ENCODE data around the gene AKAIN1. TPM values are rescaled to one million over a fixed set of nuclear protein-coding genes. Genes with fewer than 3 reads are reported as not detected.

Gene AKAIN1
- total and polyA plus RNA-seq, 2 experiments from 2014 or later = not detected

DNA sequence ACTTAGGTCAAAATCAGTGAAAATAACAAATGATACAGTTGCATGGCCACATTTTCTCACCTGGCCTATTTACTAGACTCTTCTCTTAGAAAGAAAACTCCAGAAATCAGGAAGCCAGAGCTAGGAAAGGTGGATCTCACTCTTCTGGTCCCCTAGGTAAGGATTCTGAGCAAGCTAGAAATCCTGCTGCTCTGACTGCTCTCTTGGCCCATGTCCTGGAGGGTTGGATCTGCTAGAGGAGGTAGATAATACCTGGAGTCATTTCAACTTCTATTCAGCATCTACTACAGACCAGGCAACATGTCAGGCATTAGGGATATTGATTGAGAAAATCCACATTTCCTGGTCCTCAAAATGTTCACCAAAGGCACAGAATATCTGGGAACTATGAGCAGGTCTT, 34.9 kb downstream of the AKAIN1 start:
- H3K79me2 ChIP-seq = no peaks in the 10 kb centered on the region
- no peak for DNase-seq (ENCODE audit: low spot score)
- no peak for TF ChIP-seq EZH2 (IDR thresholded peaks at IDR 0.05; ENCODE audit: borderline replicate concordance)
- TF ChIP-seq EZH2phosphoT487 (IDR thresholded peaks at IDR 0.05; ENCODE audit: low read depth, severe bottlenecking, unreplicated experiment) = no peak
- TF ChIP-seq, protein P1, sequence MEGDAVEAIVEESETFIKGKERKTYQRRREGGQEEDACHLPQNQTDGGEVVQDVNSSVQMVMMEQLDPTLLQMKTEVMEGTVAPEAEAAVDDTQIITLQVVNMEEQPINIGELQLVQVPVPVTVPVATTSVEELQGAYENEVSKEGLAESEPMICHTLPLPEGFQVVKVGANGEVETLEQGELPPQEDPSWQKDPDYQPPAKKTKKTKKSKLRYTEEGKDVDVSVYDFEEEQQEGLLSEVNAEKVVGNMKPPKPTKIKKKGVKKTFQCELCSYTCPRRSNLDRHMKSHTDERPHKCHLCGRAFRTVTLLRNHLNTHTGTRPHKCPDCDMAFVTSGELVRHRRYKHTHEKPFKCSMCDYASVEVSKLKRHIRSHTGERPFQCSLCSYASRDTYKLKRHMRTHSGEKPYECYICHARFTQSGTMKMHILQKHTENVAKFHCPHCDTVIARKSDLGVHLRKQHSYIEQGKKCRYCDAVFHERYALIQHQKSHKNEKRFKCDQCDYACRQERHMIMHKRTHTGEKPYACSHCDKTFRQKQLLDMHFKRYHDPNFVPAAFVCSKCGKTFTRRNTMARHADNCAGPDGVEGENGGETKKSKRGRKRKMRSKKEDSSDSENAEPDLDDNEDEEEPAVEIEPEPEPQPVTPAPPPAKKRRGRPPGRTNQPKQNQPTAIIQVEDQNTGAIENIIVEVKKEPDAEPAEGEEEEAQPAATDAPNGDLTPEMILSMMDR (IDR thresholded peaks at IDR 0.05; ENCODE audit: poor library complexity) = no peak
- no peak overlapping the region for H3K27ac ChIP-seq
- no peak overlapping the region for H3K4me2 ChIP-seq
- H3K36me3 ChIP-seq (replicated peaks; ENCODE audit: insufficient read depth, low read depth) = no peaks in the 10 kb centered on the region
- no peaks in the 10 kb centered on the region for H4K20me1 ChIP-seq (ENCODE audit: insufficient read depth, poor library complexity, severe bottlenecking)
- H3K9me2 ChIP-seq (replicated peaks; ENCODE audit: insufficient read depth) = no peaks in the 10 kb centered on the region
- H2AFZ ChIP-seq = no peak overlapping the region
- no peak overlapping the region for H3K4me3 ChIP-seq
- H3K4me1 ChIP-seq (ENCODE audit: insufficient read depth) = no peaks in the 10 kb centered on the region
- no peaks in the 10 kb centered on the region for H3K9me3 ChIP-seq (ENCODE audit: low read depth)
- no peaks in the 10 kb centered on the region for H3K27me3 ChIP-seq

DNA sequence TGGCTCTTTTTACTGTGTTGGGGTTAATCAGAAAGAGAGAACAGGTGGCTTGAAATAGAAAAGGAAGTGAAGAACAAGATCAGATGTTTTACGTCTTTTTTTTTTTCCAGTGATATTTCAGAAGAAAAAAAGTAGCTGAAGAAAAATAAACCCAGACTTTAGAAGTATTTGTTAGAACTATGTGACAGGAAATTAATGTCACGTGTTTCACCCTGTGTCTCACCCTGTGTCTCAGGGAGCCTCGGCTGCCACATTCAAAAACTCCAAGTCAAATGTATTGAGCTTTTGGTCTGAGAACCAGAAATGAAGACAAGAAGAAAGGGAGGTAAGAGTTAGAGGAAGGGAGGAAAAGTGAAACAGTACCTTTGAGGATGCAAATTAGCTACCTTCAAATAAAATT, 38.0 kb downstream of the AKAIN1 start:
- Histone ChIP-seq H3K4me3 (no peak overlapping the region), H3K4me1 (ENCODE audit: insufficient read depth) (no peaks in the 10 kb centered on the region), H3K4me2 (no peak overlapping the region), H3K79me2 (no peaks in the 10 kb centered on the region), H3K27ac (no peak overlapping the region), H3K36me3 (replicated peaks; ENCODE audit: insufficient read depth, low read depth) (no peaks in the 10 kb centered on the region), H2AFZ (no peak overlapping the region), H3K27me3 (no peaks in the 10 kb centered on the region), H4K20me1 (ENCODE audit: insufficient read depth, poor library complexity, severe bottlenecking) (no peaks in the 10 kb centered on the region), H3K9me2 (replicated peaks; ENCODE audit: insufficient read depth) (no peaks in the 10 kb centered on the region), H3K9me3 (ENCODE audit: low read depth) (no peaks in the 10 kb centered on the region)
- TF ChIP-seq, protein P1 (IDR thresholded peaks at IDR 0.05; ENCODE audit: poor library complexity) = no peak
- TF ChIP-seq EZH2 (IDR thresholded peaks at IDR 0.05; ENCODE audit: borderline replicate concordance) (no peak), EZH2phosphoT487 (IDR thresholded peaks at IDR 0.05; ENCODE audit: low read depth, severe bottlenecking, unreplicated experiment) (no peak)
- 75% methylated on average over 3 of the region's 3 CpGs for WGBS (ENCODE audit: low lambda C conversion rate, missing lambda C conversion rate)
- DNase-seq (ENCODE audit: low spot score) = no peak

DNA sequence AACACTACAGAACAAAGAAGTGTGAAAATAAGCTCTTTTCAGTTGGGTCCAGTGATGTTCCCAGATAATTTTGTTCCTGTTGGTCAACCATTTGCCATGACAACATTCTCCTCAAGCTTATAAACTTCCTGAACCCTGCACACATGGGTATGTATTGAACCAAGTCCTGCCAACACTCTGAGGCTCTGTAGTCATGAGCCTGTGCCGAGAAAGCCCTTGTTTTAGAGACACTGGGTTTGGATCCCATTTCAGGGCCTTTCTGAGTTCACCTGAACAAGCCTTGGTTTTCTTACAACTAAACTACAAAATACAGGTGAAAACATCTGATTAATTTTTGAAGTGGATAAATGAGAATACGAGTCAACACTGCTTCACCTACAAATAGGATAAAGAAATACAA, 38.5 kb downstream of the AKAIN1 start:
- H3K4me1 ChIP-seq (ENCODE audit: insufficient read depth) = no peaks in the 10 kb centered on the region
- no peak overlapping the region for H2AFZ ChIP-seq
- WGBS (ENCODE audit: low lambda C conversion rate, missing lambda C conversion rate) = 87% methylated on average over 2 of the region's 2 CpGs

More for the DNA sequence above, 38.5 kb downstream of the AKAIN1 start:
- H4K20me1 ChIP-seq (ENCODE audit: insufficient read depth, poor library complexity, severe bottlenecking) = no peaks in the 10 kb centered on the region
- H3K27ac ChIP-seq = no peak overlapping the region
- DNase-seq (ENCODE audit: low spot score) = no peak
- no peak overlapping the region for H3K4me2 ChIP-seq
- no peaks in the 10 kb centered on the region for H3K79me2 ChIP-seq
- TF ChIP-seq, protein P1 (IDR thresholded peaks at IDR 0.05; ENCODE audit: poor library complexity) = no peak
- TF ChIP-seq EZH2 (IDR thresholded peaks at IDR 0.05; ENCODE audit: borderline replicate concordance) (no peak), EZH2phosphoT487 (IDR thresholded peaks at IDR 0.05; ENCODE audit: low read depth, severe bottlenecking, unreplicated experiment) (no peak)
- H3K9me3 ChIP-seq (ENCODE audit: low read depth) = no peaks in the 10 kb centered on the region
- H3K4me3 ChIP-seq = no peak overlapping the region
- H3K36me3 ChIP-seq (replicated peaks; ENCODE audit: insufficient read depth, low read depth) = no peaks in the 10 kb centered on the region
- no peaks in the 10 kb centered on the region for H3K9me2 ChIP-seq (replicated peaks; ENCODE audit: insufficient read depth)
- H3K27me3 ChIP-seq = no peaks in the 10 kb centered on the region

Measured in hepatocyte (in vitro differentiated cells).